Measurements from ENCODE around the gene INPP4B.

GRCh38 chr4:142671516-142671915, 174.6 kb downstream of the INPP4B start:
- TF ChIP-seq POLR2A (IDR thresholded peaks at IDR 0.05) (no peak), CTCF (IDR thresholded peaks at IDR 0.05) (no peak)

Data from ovary (tissue), 3 donors.